NT2/D1 (cell line): Measurements from ENCODE around the gene NAT14.
A peak's percentile ranks its signal among the peaks of the same experiment; 100 is the strongest.

Experiments used
- DNase-seq: peaks from one replicate; pipeline ENCODE4 v3.0.0-alpha.2; 2011; ENCODE audit warnings: low read depth, low spot score
- H3K27me3 ChIP-seq: 2 replicates; pipeline ENCODE4 v1.6.0; 2011; ENCODE audit warnings: mild to moderate bottlenecking; ENCODE audit not compliant: insufficient read length, insufficient read depth
- H3K36me3 ChIP-seq: 2 replicates; pipeline ENCODE4 v1.6.1; 2011; ENCODE audit warnings: mild to moderate bottlenecking, low read length, mixed read lengths; ENCODE audit not compliant: insufficient read depth, insufficient read length
- H3K4me1 ChIP-seq: 2 replicates; pipeline ENCODE4 v1.5.1; 2011; ENCODE audit not compliant: insufficient read depth, insufficient read length
- H3K4me3 ChIP-seq: 2 replicates; pipeline ENCODE4 v1.5.1; 2011; ENCODE audit warnings: low read depth; ENCODE audit not compliant: insufficient read length
- H3K9ac ChIP-seq: 2 replicates; pipeline ENCODE4 v1.6.0; 2011; ENCODE audit warnings: low read depth; ENCODE audit not compliant: insufficient read length
- H3K9me3 ChIP-seq: 2 replicates; pipeline ENCODE4 v1.5.1; 2011; ENCODE audit warnings: mild to moderate bottlenecking, low read length; ENCODE audit not compliant: insufficient read depth
- SUZ12 ChIP-seq: IDR thresholded peaks from 2 replicates; pipeline ENCODE4 v1.6.1; 2011; ENCODE audit not compliant: insufficient read length, insufficient read depth; ENCODE audit errors: extremely low read depth
- YY1 ChIP-seq: IDR thresholded peaks from 2 replicates; pipeline ENCODE4 v1.6.1; 2011; ENCODE audit not compliant: insufficient read length, insufficient read depth
- ZNF274 ChIP-seq: IDR thresholded peaks from 2 replicates; pipeline ENCODE4 v1.6.1; 2011; ENCODE audit warnings: mild to moderate bottlenecking, low read depth, low read length

Gene NAT14

GRCh38 chr19:55474269-55475265, 10.4 kb upstream of the NAT14 start:
- Histone ChIP-seq H3K9me3 (no peaks in the 10 kb centered on the region), H3K27me3 (peaks cover 4% of the 10 kb centered on the region), H3K4me1 (peaks cover 17% of the 10 kb centered on the region), H3K36me3 (no peaks in the 10 kb centered on the region), H3K9ac (peak overlapping the region; percentile 15), H3K4me3 (no peak overlapping the region)
- no peak for DNase-seq
- TF ChIP-seq ZNF274 (no peak), SUZ12 (no peak), YY1 (no peak)

GRCh38 chr19:55476100-55476775, 8.8 kb upstream of the NAT14 start, which contains the start of gene ZNF628:
ZNF628 (plus strand) TSS chr19:55476617; CDS start chr19:55479911, 3,294 bp downstream.
- H3K27me3 ChIP-seq, result peaks cover under 1% of the 10 kb centered on the region
- peak; percentile 96 for DNase-seq
- H3K4me3 ChIP-seq, result peak within 1 kb of the TSS; percentile 56
- H3K9ac ChIP-seq, result peak within 1 kb of the TSS; percentile 62
- peaks cover 17% of the 10 kb centered on the region for H3K4me1 ChIP-seq
- no peaks in the 10 kb centered on the region for H3K9me3 ChIP-seq
- no peak for TF ChIP-seq YY1
- no peak for TF ChIP-seq ZNF274
- TF ChIP-seq SUZ12, result no peak
- H3K36me3 ChIP-seq, result no peaks in the 10 kb centered on the region

- no peaks in the 10 kb centered on the region for H3K9me3 ChIP-seq
- H3K27me3 ChIP-seq, result no peaks in the 10 kb centered on the region
- H3K4me3 ChIP-seq, result no peak overlapping the region
- no peak overlapping the region for H3K9ac ChIP-seq
- peaks cover 14% of the 10 kb centered on the region for H3K4me1 ChIP-seq
- no peak for DNase-seq
- peaks cover 4% of the 10 kb centered on the region for H3K36me3 ChIP-seq
- TF ChIP-seq YY1 (no peak), ZNF274 (no peak)
Observed at GRCh38 chr19:55477905-55478304, 7.1 kb upstream of the NAT14 start.

- DNase-seq, result no peak
Observed at GRCh38 chr19:55478364-55478763, 6.6 kb upstream of the NAT14 start.

GRCh38 chr19:55479045-55479444, 5.9 kb upstream of the NAT14 start:
- TF ChIP-seq SUZ12 (no peak), YY1 (no peak), ZNF274 (no peak)
- peak overlapping the region; percentile 10 for H3K9ac ChIP-seq

More at GRCh38 chr19:55478364-55478763, 6.6 kb upstream of the NAT14 start:
- no peaks in the 10 kb centered on the region for H3K9me3 ChIP-seq
- peaks cover 4% of the 10 kb centered on the region for H3K36me3 ChIP-seq
- H3K4me3 ChIP-seq, result no peak overlapping the region
- no peak for TF ChIP-seq SUZ12
- no peak for TF ChIP-seq ZNF274
- TF ChIP-seq YY1, result no peak
- H3K4me1 ChIP-seq, result peaks cover 14% of the 10 kb centered on the region
- H3K9ac ChIP-seq, result peak overlapping the region; percentile 21
- H3K27me3 ChIP-seq, result no peaks in the 10 kb centered on the region

GRCh38 chr19:55479451-55480230, 5.3 kb upstream of the NAT14 start:
- H3K4me1 ChIP-seq, result peaks cover 8% of the 10 kb centered on the region
- peak overlapping the region; percentile 10 for H3K9ac ChIP-seq
- DNase-seq, result no peak
- H3K4me3 ChIP-seq, result no peak overlapping the region
- H3K9me3 ChIP-seq, result no peaks in the 10 kb centered on the region
- H3K36me3 ChIP-seq, result peaks cover 6% of the 10 kb centered on the region
- TF ChIP-seq YY1 (no peak), ZNF274 (no peak), SUZ12 (no peak)
- H3K27me3 ChIP-seq, result no peaks in the 10 kb centered on the region

More at GRCh38 chr19:55479045-55479444, 5.9 kb upstream of the NAT14 start:
- Histone ChIP-seq H3K36me3 (peaks cover 6% of the 10 kb centered on the region), H3K9me3 (no peaks in the 10 kb centered on the region), H3K27me3 (no peaks in the 10 kb centered on the region), H3K4me1 (peaks cover 12% of the 10 kb centered on the region), H3K4me3 (no peak overlapping the region)
- DNase-seq, result no peak
